DMS 273 (cell line): ENCODE measurements around the gene DIP2B.
"Not testable (repeated sequence)": the region's sequence is repeated elsewhere in the genome, so short reads cannot be mapped to it uniquely, and the experiment has no call there.

Source experiments
- DNase-seq: peaks from one replicate; lab custom pipeline; 2025; ENCODE audit not compliant: unreplicated experiment; lab: John Stamatoyannopoulos, UW

Gene DIP2B

DNA sequence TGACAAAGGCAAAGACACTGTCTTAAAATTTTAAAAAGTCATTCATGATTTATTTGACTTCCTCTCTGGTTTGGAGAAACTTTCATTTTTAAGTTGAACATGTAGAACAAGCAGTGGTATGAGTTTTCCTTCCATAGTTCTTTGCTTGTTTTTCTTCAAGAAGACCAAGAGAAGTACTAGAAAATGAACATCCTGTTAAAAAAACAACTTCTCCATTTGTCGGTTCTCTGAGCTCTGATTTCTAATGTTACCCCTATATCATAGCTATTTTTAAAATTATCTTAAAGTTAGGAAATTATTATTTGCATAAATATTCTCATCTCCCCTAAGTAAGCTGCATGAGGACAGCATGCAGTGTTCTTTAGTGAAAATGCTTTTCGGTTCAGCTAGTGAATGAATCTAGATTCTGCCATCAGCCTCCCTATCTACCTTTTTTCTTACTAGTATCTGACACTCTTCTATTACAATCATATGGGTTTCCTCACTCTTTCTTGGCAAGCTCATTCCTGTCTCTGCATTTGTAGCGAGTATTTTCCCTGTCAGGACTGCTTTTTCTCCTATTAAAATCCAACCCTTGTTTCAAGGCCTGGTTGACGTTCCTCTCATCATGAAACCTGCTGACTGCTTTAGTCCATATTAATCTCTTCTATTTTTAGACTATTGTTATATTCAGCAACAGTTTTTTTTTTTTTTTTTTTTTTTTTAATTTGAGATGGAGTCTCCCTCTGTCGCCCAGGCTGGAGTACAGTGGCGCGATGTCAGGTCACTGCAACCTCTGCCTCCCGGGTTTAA lies 15.8 kb downstream of the DIP2B start:
- no peak for DNase-seq

GRCh38 chr12:50521781-50522180 lies 17.0 kb downstream of the DIP2B start:
- not testable (repeated sequence) for DNase-seq

- peak; percentile 1 for DNase-seq
Observed at GRCh38 chr12:50523772-50524171, 19.0 kb downstream of the DIP2B start.

- DNase-seq = no peak
Observed at GRCh38 chr12:50524621-50525020, 19.8 kb downstream of the DIP2B start.

DNA sequence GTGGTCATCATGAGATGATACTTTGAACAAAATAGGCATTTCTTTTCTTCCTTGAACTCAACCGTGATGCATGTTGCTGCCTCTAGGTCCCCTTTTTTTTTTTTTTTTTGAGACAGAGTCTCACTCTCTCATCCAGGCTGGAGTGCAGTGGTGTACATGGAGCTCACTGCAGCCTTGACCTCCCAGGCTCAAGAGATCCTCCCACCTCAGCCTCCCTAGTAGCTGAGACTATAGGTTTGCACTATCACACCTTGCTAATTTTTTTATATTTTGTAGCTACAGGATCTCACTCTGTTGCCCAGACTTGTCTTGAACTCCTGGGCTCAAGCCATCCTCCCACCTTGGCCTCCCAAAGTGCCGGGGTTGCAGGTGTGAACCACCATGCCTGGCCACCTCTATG lies 20.6 kb downstream of the DIP2B start:
- DNase-seq = no peak

DNA sequence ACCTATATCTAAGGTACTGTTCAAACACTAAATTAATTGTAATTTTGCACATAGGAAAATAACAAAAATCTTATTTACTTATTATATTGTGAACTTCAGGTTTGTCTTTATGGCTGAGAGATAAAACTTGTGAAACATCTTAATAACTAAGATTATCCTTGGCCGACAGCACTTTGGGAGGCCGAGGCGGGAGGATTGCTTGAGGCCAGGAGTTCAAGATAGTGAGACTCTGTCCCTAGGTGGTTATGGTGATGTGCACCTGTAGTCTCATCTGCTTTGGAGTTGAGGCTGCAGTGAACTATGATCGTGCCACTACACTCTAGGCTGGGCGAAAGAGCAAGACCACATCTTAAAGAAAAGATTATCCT lies 22.6 kb downstream of the DIP2B start:
- DNase-seq = no peak

GRCh38 chr12:50528800-50529199 lies 24.0 kb downstream of the DIP2B start:
- DNase-seq = no peak

DNA sequence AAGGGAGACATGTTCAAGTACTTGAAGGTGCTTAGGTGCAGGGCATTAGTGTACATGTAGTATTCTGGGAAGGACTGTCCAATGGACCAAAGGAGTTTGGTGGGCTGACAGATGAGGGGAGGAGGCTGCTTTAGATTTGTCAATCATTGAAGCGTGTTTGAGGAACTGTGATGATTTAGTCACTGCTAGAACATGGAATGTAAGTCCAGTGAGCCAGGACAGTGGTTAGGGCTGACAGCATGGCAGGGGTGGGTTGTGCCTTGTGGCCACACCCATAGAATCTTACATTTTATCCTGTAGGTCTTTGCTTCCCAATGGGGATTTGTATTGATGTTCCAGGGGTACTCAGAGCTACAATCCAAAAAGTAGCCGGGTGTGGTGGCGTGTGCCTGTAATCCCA lies 24.6 kb downstream of the DIP2B start:
- DNase-seq = no peak

DNA sequence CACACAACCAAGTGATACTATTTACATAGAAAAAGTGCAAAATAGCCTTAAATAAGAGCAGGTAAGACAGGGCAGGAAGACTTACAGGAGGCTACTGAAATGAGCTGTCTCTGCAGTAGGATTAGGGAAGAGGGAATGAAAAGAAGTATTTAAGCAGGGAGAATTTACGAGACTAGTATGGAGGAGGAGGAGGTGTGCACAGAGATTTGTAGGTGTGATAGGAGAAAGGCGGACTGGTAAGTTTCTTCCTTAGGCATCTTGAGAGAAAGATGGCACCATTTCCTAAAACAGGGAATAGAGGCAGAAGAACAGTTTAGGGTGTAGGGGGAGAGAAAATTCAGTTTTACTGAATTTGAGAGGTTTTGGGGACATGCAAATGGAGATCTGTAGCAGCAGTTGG lies 25.7 kb downstream of the DIP2B start:
- no peak for DNase-seq

DNA sequence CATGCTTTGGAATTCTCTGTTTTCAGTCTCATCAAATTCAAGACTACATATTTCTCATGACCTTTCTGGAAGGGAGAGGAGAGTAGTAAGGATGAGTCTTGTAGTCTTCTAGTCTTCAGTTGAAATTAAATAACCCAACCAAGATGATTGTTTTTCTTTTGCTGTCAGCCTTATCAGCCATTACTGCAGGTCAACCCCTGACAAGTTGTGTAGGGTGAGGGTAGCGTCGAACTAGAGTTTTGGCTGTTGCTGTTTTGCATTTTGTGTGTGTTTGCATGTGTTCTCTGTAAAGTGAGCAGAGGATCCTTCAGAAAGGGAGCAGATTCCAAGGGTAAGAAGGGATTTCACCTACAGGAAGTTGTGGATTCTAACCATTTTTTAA lies 28.4 kb downstream of the DIP2B start:
- DNase-seq = no peak

DNA sequence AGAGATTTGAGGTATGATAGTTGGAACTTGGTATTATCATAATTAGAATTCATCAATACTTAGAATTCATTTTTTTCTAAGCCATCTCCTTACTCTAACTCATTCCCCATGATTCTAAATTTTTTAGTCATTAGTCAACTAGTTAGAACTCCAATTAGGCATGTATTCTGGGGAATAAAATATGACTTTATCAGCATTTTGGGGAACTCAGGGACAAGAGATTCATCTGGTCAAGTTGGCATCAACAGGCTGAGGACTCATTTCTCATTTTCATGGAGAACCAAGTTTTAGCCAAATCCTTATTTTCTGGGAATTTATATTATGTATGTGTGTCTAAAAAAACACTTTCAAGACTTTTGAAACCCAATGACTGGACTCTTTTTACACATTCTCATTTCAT lies 29.2 kb downstream of the DIP2B start:
- no peak for DNase-seq

DNA sequence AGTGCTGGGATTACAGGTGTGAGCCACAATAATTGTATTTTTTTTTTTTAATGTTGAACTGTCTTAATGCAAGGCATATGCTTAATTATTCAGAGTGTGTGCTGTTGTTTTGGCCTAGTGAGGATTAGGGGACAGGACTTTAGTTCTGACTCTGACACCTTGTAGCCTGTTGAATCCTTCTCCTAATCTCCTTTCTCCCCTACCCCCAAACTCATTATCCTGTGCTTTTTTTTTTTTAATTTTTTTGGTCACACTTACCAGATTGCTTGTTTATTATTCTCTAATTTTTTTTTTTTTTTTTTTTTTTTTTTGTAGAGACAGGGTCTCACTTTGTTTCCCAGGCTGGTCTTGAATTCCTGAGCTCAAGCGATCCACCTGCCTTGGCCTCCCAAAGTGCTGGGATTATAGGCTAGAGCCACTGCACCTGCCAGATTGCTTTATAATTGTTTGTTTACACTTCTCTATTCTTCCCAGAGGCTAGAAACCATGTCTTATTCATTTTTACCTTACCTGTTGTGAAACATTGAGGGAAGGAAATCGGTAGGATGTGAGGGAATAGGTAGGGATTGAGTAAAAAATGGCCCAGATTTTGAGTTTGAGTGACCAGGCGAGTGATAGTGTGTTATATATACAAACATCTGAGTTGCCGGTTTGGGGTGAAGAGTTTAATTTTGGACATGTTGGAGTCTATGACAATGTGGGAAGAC lies 32.2 kb downstream of the DIP2B start:
- no peak for DNase-seq

DNA sequence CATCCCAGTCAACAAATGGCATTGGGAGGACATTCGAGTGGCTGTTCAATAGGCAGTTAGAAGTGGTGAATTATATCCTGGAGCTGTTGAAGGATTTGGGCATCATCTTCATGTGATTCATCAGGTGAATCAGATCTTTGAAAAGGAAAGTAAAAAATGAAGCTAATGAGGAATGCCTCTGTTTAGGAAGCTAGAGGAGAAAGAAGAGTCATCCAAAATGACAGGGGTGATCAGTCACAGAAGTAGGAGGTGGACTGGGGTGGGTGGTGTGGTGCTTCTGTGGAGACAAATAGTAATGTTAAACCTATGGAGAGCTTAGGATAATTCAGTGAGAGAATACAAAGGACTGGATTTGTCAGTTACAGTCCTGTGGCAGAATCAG lies 32.7 kb downstream of the DIP2B start:
- no peak for DNase-seq

- DNase-seq = no peak
Observed at GRCh38 chr12:50538182-50538581, 33.4 kb downstream of the DIP2B start.

GRCh38 chr12:50541139-50541538 lies 36.4 kb downstream of the DIP2B start:
- no peak for DNase-seq

DNA sequence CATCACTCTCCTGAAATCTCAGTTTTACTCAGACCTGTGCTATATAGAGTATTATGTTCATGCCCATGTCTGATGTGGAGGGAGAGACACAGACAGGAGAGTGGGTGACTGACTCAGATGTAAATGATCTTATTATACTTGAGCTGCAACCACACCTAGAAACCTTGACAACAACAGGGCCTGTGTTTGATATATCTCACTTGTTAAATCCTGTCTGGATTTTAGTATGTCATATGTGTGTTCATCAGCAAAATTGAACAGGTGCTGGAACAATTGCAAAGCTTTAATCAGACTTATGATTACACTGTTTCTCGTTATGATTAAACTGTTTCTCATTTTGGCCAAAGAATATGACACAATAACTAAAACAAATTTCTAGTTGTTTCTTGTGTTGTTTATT lies 37.7 kb downstream of the DIP2B start:
- DNase-seq = peak; percentile 7

GRCh38 chr12:50543188-50543587 lies 38.4 kb downstream of the DIP2B start:
- not testable (repeated sequence) for DNase-seq

GRCh38 chr12:50545213-50545612 lies 40.4 kb downstream of the DIP2B start:
- DNase-seq = no peak

DNA sequence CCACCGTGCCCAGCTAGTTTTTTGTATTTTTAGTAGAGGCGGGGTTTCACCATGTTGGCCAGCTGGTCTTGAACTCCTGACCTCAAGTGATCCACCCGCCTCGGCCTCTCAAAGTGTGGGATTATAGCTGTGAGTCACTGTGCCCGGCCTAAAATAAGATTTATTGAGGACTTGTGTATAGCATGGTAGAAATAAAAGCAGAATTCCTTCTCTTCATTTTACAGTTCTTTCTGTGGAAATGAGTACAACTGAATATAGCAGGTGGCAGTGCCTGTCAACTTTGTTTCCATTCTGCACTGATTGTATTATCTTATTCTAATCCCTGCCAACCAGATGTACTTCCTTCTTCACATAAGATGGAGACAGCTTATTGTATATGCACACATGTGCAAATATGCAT lies 41.0 kb downstream of the DIP2B start:
- DNase-seq = no peak

DNA sequence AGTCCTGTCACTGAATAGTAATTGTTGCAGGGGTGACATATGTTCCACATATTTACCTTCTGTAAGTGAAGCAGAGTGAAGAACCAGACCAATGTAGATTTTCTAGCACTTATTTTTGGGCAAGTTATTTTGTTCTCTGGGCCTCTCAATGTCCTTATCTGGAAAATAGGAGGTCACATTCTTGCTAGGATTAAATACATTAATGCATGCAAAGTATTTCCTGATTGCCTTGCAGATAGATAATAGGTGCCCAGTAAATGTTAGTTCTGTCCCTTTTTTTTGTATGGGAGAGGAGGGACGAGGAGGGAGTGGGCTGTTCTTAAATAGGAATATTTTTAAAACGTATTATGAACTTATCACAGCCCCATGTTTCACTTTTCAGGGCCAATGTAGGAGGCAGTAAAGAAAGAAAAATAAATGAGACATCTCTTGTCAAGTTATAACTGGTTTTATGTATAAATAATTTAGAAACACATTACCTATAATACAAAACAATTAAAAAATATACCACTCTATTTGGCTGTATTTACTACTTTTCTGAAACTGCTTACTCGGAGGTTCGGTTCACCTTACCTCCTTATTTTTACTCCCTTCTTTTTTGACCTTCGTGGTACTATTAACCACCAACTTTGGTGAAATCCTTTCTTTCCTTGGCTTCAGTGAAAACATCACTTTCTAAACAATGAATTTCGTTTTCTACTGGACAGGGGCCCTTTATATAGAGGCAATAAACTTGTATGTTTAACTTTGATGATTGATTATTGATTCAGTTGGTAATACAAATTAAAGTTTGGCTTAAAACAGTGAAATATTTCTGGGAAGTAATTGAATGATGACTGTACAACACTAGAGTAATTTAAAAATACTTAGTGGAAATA lies 41.9 kb downstream of the DIP2B start:
- DNase-seq = peak; percentile 45

- DNase-seq = no peak
Observed at GRCh38 chr12:50547742-50548141, 43.0 kb downstream of the DIP2B start.

DNA sequence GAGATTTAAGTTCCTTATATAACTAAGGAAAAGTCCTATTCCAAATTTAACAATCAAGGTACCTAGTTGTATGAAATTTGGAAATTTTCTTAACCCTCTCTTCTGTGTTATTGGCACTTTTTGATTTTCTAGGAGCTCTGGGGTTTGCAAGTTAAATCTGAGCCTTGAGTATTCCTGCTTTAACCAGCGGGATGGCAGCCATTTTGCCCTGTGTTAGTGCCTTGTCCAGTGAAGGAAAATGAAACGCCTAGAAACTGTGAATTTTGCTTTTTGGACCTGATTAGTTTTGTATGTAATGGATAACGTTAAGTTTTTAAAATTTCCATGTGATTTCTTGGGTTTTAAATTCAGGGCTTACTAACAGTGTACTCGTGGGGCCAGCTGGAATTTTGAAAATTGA lies 45.1 kb downstream of the DIP2B start:
- DNase-seq = no peak
